GM06990 (cell line): Measurements from ENCODE around the gene ARHGAP4.

Source experiments
- DNase-seq: peaks from one replicate; pipeline ENCODE4 v3.0.0-alpha.2; 2011; ENCODE audit not compliant: insufficient read length; ENCODE audit errors: extremely low read depth
- H3K27me3 ChIP-seq: replicated peaks from 2 replicates; pipeline ENCODE4 v1.6.0; 2011; ENCODE audit warnings: low read length; ENCODE audit not compliant: control insufficient read depth, insufficient read depth
- H3K36me3 ChIP-seq: 2 replicates; pipeline ENCODE4 v1.5.1; 2011; ENCODE audit warnings: low read length; ENCODE audit not compliant: control insufficient read depth, insufficient read depth
- H3K4me3 ChIP-seq: replicated peaks from 2 replicates; pipeline ENCODE4 v1.5.1; 2011; ENCODE audit warnings: low read depth, mild to moderate bottlenecking, control low read depth, low read length
- CTCF ChIP-seq: IDR thresholded peaks from 2 replicates; pipeline ENCODE4 v1.5.1; 2011; ENCODE audit warnings: low read length, control low read depth, mild to moderate bottlenecking, inconsistent platforms; ENCODE audit not compliant: insufficient read depth, poor library complexity, severe bottlenecking

The ARHGAP4 gene

GRCh38 chrX:153910446-153910845 is 15.6 kb downstream of the ARHGAP4 start:
- Histone ChIP-seq H3K36me3 (peaks cover 3% of the 10 kb centered on the region), H3K4me3 (no peak overlapping the region), H3K27me3 (no peaks in the 10 kb centered on the region)
- no peak for TF ChIP-seq CTCF
- no peak for DNase-seq

GRCh38 chrX:153909980-153910360 is 16.1 kb downstream of the ARHGAP4 start:
- Histone ChIP-seq H3K4me3 (no peak overlapping the region), H3K27me3 (no peaks in the 10 kb centered on the region), H3K36me3 (peaks cover 3% of the 10 kb centered on the region)
- no peak for TF ChIP-seq CTCF
- no peak for DNase-seq

GRCh38 chrX:153909024-153909979 is 16.8 kb downstream of the ARHGAP4 start:
- DNase-seq = no peak
- H3K36me3 ChIP-seq = peaks cover 2% of the 10 kb centered on the region
- H3K27me3 ChIP-seq = no peaks in the 10 kb centered on the region
- no peak for TF ChIP-seq CTCF
- H3K4me3 ChIP-seq = no peak overlapping the region

GRCh38 chrX:153908219-153908860 is 17.7 kb downstream of the ARHGAP4 start:
- no peak for TF ChIP-seq CTCF
- no peaks in the 10 kb centered on the region for H3K27me3 ChIP-seq
- peaks cover 2% of the 10 kb centered on the region for H3K36me3 ChIP-seq

GRCh38 chrX:153907456-153907855 is 18.6 kb downstream of the ARHGAP4 start:
- Histone ChIP-seq H3K36me3 (peaks cover 2% of the 10 kb centered on the region), H3K27me3 (no peaks in the 10 kb centered on the region), H3K4me3 (no peak overlapping the region)
- no peak for DNase-seq
- no peak for TF ChIP-seq CTCF

More at GRCh38 chrX:153908219-153908860, 17.7 kb downstream of the ARHGAP4 start:
- no peak overlapping the region for H3K4me3 ChIP-seq
- no peak for DNase-seq
